ENCODE results near the gene IPO13.

DNA sequence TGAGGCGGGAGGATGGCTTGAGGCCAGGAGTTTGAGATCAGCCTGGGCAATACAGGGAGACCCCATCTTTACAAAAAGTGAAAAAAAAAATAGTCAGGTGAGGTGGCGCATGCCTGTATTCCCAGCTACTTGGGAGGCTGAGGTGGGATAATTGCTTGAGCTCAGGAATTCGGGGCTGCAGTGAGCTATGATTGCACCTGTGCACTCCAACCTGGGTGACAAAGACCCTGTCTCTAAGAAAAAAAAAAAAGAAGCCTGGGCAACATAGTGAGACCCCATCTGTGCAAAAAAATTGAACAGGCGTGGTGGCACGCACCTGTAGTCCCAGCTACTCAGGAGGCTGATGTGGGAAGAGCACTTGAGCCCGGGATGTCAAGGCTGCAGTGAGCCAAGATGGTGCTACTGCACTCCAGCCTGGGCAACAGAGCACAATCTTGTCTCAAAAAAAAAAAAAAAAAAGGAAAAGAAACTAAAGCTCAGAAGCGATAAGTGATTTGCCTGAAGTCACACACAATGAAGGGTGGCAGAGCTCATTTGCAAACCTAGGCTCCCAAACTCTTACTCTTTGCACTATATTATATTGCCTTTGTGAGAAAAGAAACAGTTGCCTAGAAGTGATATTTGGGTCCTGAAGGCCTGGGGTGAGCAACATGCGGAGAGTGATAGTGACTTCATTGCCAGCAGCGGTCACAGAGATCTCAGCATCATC is 46.6 kb downstream of the IPO13 start:
- TF ChIP-seq, protein P1, sequence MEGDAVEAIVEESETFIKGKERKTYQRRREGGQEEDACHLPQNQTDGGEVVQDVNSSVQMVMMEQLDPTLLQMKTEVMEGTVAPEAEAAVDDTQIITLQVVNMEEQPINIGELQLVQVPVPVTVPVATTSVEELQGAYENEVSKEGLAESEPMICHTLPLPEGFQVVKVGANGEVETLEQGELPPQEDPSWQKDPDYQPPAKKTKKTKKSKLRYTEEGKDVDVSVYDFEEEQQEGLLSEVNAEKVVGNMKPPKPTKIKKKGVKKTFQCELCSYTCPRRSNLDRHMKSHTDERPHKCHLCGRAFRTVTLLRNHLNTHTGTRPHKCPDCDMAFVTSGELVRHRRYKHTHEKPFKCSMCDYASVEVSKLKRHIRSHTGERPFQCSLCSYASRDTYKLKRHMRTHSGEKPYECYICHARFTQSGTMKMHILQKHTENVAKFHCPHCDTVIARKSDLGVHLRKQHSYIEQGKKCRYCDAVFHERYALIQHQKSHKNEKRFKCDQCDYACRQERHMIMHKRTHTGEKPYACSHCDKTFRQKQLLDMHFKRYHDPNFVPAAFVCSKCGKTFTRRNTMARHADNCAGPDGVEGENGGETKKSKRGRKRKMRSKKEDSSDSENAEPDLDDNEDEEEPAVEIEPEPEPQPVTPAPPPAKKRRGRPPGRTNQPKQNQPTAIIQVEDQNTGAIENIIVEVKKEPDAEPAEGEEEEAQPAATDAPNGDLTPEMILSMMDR (IDR thresholded peaks at IDR 0.05; ENCODE audit: poor library complexity) = no peak
- no peak for TF ChIP-seq EZH2 (IDR thresholded peaks at IDR 0.05; ENCODE audit: borderline replicate concordance)
- TF ChIP-seq EZH2phosphoT487 (IDR thresholded peaks at IDR 0.05; ENCODE audit: low read depth, severe bottlenecking, unreplicated experiment) = no peak

Data from hepatocyte (in vitro differentiated cells).